HEK293 (cell line): ENCODE measurements around the gene FAM193A.

ENCODE experiments used
- CTCF ChIA-PET: fragments of 350-600 bp; formaldehyde crosslinking; extraction: SDS; loops from one replicate; lab custom pipeline; 2021; ENCODE audit warnings: antibody characterized with exemption; lab: Yijun Ruan, JAX
- POLR2A ChIA-PET: fragments of 300-600 bp; formaldehyde crosslinking; extraction: SDS; loops from one replicate; lab custom pipeline; 2020; ENCODE audit warnings: antibody characterized with exemption, inconsistent platforms; lab: Yijun Ruan, JAX
- H3K27ac ChIP-seq: fragments of 200-500 bp; sonication (Bioruptor generic); 2 replicates; pipeline ENCODE4 v1.5.1; 2014; ENCODE audit warnings: low read depth, low read length, control low read depth, inconsistent platforms; ENCODE audit errors: extremely low read depth
- H3K36me3 ChIP-seq, 2 experiments: fragments of 200-500 bp in 1 of 2; sonication (Bioruptor generic) in 1 of 2; 1 replicate in 1 of 2; 2 replicates in 1 of 2; pipeline ENCODE4 v1.5.1; 2014 to 2017; ENCODE audit warnings: inconsistent platforms in 2 of 2, low read length in 2 of 2; ENCODE audit not compliant: control insufficient read depth in 2 of 2, insufficient read depth in 1 of 2
- H3K4me1 ChIP-seq: fragments of 200-500 bp; sonication (Bioruptor generic); 2 replicates; pipeline ENCODE4 v1.5.1; 2014; ENCODE audit warnings: mild to moderate bottlenecking, low read length, inconsistent platforms; ENCODE audit not compliant: control insufficient read depth, insufficient read depth
- H3K4me3 ChIP-seq: 2 replicates; pipeline ENCODE4 v1.5.1; 2011; ENCODE audit warnings: low read depth, mild to moderate bottlenecking, control low read depth, low read length, moderate library complexity
- H3K9me3 ChIP-seq: fragments of 200-500 bp; sonication (Bioruptor generic); 2 replicates; pipeline ENCODE4 v1.5.1; 2014; ENCODE audit warnings: low read depth, low read length, inconsistent platforms; ENCODE audit not compliant: control insufficient read depth, insufficient read depth
- GLIS1 ChIP-seq: fragments of 450-650 bp; formaldehyde crosslinking; IDR thresholded peaks from 2 replicates; pipeline ENCODE4 v1.5.1; 2016; ENCODE audit warnings: missing biosample characterization, missing genetic modification characterization
- HIC1 ChIP-seq: fragments of 450-650 bp; formaldehyde crosslinking; IDR thresholded peaks from 2 replicates; pipeline ENCODE4 v1.5.1; 2016; ENCODE audit warnings: missing biosample characterization, missing genetic modification characterization
- MYNN ChIP-seq: fragments of 450-650 bp; formaldehyde crosslinking; IDR thresholded peaks from 2 replicates; pipeline ENCODE4 v1.5.1; 2016; ENCODE audit warnings: missing biosample characterization, missing genetic modification characterization, borderline replicate concordance
- TRIM28 ChIP-seq: IDR thresholded peaks from 2 replicates; pipeline ENCODE4 v1.6.1; 2011; ENCODE audit warnings: low read length, control low read depth, borderline replicate concordance
- ZBTB17 ChIP-seq: fragments of 450-650 bp; formaldehyde crosslinking; IDR thresholded peaks from 2 replicates; pipeline ENCODE4 v1.5.1; 2016; ENCODE audit warnings: missing biosample characterization, missing genetic modification characterization
- ZNF112 ChIP-seq: fragments of 450-650 bp; formaldehyde crosslinking; IDR thresholded peaks from 2 replicates; pipeline ENCODE4 v1.5.0; 2017; ENCODE audit warnings: missing biosample characterization, missing genetic modification characterization
- ZNF274 ChIP-seq, 2 experiments: fragments of 200-500 bp in 1 of 2; fragments of 450-650 bp in 1 of 2; sonication (Bioruptor generic) in 1 of 2; formaldehyde crosslinking in 1 of 2; IDR thresholded peaks; 2 replicates each; pipeline versions ENCODE4 v1.5.1 to v1.6.1; 2014 to 2016; ENCODE audit warnings: borderline replicate concordance in 1 of 2, inconsistent platforms in 1 of 2, low read length in 1 of 2, missing biosample characterization in 1 of 2, missing genetic modification characterization in 1 of 2
- ZNF518A ChIP-seq: fragments of 450-650 bp; formaldehyde crosslinking; conservative IDR thresholded peaks from 2 replicates; pipeline ENCODE4 v1.5.1; 2016; ENCODE audit warnings: low read depth, missing biosample characterization, missing genetic modification characterization
- ZNF544 ChIP-seq: fragments of 450-650 bp; formaldehyde crosslinking; IDR thresholded peaks from 2 replicates; pipeline ENCODE4 v1.5.0; 2017; ENCODE audit warnings: missing biosample characterization, missing genetic modification characterization
- ZNF596 ChIP-seq: fragments of 450-650 bp; IDR thresholded peaks from 2 replicates; pipeline ENCODE4 v1.5.0; 2018; ENCODE audit warnings: missing biosample characterization, mild to moderate bottlenecking, missing genetic modification characterization, moderate library complexity
- ZNF768 ChIP-seq: fragments of 450-650 bp; formaldehyde crosslinking; IDR thresholded peaks from 2 replicates; pipeline ENCODE4 v1.5.1; 2018; ENCODE audit warnings: missing biosample characterization, mild to moderate bottlenecking, missing genetic modification characterization
- TF ChIP-seq, protein P1 (sequence below): fragments of 450-650 bp; IDR thresholded peaks from 2 replicates; pipeline ENCODE4 v1.5.1; 2018; ENCODE audit warnings: missing biosample characterization, mild to moderate bottlenecking, missing genetic modification characterization
- TF ChIP-seq, protein P2 (sequence below): fragments of 450-650 bp; formaldehyde crosslinking; IDR thresholded peaks from 2 replicates; pipeline ENCODE4 v1.5.1; 2016; ENCODE audit warnings: missing biosample characterization, missing genetic modification characterization
- TF ChIP-seq, protein P3 (sequence below): IDR thresholded peaks from 2 replicates; pipeline ENCODE4 v1.6.1; 2011; ENCODE audit warnings: mild to moderate bottlenecking, low read depth, low read length, borderline replicate concordance

The FAM193A gene

GRCh38 chr4:2604614-2605013, 68.2 kb downstream of the FAM193A start:
- Histone ChIP-seq H3K27ac (no peak overlapping the region), H3K4me1 (no peaks in the 10 kb centered on the region), H3K9me3 (no peaks in the 10 kb centered on the region), H3K36me3 (peaks cover 0 to 12% of the 10 kb centered on the region in 2 experiments; a peak in 2 of 3 replicates), H3K4me3 (no peak overlapping the region)
- ChIA-PET POLR2A (no interaction called here), CTCF (no interaction called here)
- no peak for TF ChIP-seq TRIM28
- no peak for TF ChIP-seq ZNF596 (tag by site-specific recombination)
- no peak for TF ChIP-seq ZNF768
- TF ChIP-seq ZNF274 (IDR thresholded peaks at IDR 0.05; ENCODE audit: low read length), result no peak
- TF ChIP-seq ZNF274 (tag by site-specific recombination; IDR thresholded peaks at IDR 0.05; ENCODE audit: borderline replicate concordance), result no peak
- no peak for TF ChIP-seq ZNF112 (tag by site-specific recombination)
- no peak for TF ChIP-seq ZNF518A (tag by site-specific recombination)
- TF ChIP-seq MYNN (tag by site-specific recombination), result no peak
- TF ChIP-seq, protein P1, sequence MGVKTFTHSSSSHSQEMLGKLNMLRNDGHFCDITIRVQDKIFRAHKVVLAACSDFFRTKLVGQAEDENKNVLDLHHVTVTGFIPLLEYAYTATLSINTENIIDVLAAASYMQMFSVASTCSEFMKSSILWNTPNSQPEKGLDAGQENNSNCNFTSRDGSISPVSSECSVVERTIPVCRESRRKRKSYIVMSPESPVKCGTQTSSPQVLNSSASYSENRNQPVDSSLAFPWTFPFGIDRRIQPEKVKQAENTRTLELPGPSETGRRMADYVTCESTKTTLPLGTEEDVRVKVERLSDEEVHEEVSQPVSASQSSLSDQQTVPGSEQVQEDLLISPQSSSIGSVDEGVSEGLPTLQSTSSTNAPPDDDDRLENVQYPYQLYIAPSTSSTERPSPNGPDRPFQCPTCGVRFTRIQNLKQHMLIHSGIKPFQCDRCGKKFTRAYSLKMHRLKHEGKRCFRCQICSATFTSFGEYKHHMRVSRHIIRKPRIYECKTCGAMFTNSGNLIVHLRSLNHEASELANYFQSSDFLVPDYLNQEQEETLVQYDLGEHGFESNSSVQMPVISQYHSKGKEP (tag by site-specific recombination), result no peak
- TF ChIP-seq ZNF544 (tag by site-specific recombination), result no peak
- TF ChIP-seq HIC1 (tag by site-specific recombination), result no peak
- TF ChIP-seq, protein P2, sequence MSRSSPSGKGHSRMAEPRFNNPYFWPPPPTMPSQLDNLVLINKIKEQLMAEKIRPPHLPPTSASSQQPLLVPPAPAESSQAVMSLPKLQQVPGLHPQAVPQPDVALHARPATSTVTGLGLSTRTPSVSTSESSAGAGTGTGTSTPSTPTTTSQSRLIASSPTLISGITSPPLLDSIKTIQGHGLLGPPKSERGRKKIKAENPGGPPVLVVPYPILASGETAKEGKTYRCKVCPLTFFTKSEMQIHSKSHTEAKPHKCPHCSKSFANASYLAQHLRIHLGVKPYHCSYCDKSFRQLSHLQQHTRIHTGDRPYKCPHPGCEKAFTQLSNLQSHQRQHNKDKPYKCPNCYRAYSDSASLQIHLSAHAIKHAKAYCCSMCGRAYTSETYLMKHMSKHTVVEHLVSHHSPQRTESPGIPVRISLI (tag by site-specific recombination), result peak; percentile 74; the same call in 1 of the 2 replicates
- 0 out of 2 replicates have a peak, but pooled peaks have one; percentile 20 for TF ChIP-seq ZBTB17
- TF ChIP-seq, protein P3, sequence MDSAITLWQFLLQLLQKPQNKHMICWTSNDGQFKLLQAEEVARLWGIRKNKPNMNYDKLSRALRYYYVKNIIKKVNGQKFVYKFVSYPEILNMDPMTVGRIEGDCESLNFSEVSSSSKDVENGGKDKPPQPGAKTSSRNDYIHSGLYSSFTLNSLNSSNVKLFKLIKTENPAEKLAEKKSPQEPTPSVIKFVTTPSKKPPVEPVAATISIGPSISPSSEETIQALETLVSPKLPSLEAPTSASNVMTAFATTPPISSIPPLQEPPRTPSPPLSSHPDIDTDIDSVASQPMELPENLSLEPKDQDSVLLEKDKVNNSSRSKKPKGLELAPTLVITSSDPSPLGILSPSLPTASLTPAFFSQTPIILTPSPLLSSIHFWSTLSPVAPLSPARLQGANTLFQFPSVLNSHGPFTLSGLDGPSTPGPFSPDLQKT, result no peak
- 0 out of 2 replicates have a peak, but pooled peaks have one; percentile 17 for TF ChIP-seq GLIS1
